T47D (cell line): ENCODE results near the gene TREM2.

Source experiments
- DNase-seq, 2 experiments: peaks; one replicate each; pipeline versions ENCODE4 v3.0.0 to v3.0.0-alpha.2; 2011 to 2012; ENCODE audit warnings: low read depth in 1 of 2, low spot score in 1 of 2
- JUND ChIP-seq: IDR thresholded peaks from 2 replicates; pipeline ENCODE4 v1.6.1; 2012; ENCODE audit warnings: low read depth
- in situ Hi-C: cut with HindIII; loops from 2 replicates; pipeline ENCODE4 v1.10.0; 2016; ENCODE audit warnings: low sequenced_read_pairs, low pct_unique_long_range_greater_than_20kb

The TREM2 gene

GRCh38 chr6:41159415-41160082 lies 3.4 kb downstream of the TREM2 start:
- in situ Hi-C loops = no loop called here
- TF ChIP-seq JUND = no peak
- DNase-seq = no peak

- no peak for DNase-seq
- in situ Hi-C loops = no loop called here
- TF ChIP-seq JUND = no peak
Measured at GRCh38 chr6:41157323-41157722, 5.6 kb downstream of the TREM2 start.

GRCh38 chr6:41156771-41157170 lies 6.1 kb downstream of the TREM2 start:
- in situ Hi-C loops = no loop called here
- TF ChIP-seq JUND = no peak
- DNase-seq = no peak

DNA sequence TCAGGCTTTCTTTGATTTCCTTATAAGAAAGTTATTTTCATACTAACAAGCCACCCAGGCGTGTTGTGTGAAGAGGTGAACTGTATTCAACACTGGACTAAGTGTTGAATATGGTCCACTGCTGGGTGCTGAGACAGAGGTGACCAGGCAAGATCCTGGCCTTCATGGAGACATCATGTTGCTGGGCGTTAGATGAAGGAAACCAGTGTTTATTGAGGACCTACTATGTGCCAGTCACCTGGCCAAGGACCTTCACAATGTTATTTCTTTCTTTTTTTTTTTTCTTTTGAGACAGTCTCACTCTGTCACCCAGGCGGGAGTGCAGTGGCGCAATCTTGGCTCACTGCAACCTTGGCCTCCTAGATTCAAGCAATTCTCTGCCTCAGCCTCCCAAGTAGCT lies 6.9 kb downstream of the TREM2 start:
- no peak for DNase-seq
- in situ Hi-C loops = no loop called here
- TF ChIP-seq JUND = no peak

DNA sequence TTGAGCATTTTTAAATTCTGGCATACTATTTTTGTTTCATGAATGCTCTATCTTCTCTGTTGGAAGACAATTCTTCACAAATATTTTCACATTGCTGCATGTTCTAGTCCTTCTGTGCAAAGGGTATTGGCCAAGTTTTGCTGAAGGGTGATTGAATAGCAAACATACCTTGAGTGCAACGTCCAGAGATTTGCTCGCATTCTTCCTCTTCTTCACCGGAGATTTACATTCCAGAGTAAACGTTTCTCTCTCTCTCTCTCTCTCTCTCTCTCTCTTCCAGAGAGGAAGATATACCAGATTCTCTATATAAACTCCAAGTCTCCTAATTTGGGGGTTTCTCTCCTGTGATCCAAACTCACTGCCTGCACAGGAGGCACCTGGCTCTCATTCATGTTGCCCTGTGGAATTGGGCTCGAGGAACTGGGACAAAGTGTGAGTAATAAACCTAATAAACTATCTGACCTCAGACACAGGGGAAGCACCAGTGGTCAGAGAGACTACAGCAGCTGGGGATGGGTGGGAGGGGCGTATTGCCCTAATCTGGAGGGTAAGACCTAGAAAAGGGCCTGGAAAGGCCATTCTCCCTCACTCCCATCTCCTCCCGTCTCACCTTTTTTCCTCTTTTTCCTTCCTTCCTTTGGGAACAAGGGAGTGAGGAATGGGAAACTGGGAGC lies 7.6 kb downstream of the TREM2 start:
- no peak for TF ChIP-seq JUND
- DNase-seq = peak in 1 of 2 experiments; percentile 10
- in situ Hi-C loops = no loop called here

DNA sequence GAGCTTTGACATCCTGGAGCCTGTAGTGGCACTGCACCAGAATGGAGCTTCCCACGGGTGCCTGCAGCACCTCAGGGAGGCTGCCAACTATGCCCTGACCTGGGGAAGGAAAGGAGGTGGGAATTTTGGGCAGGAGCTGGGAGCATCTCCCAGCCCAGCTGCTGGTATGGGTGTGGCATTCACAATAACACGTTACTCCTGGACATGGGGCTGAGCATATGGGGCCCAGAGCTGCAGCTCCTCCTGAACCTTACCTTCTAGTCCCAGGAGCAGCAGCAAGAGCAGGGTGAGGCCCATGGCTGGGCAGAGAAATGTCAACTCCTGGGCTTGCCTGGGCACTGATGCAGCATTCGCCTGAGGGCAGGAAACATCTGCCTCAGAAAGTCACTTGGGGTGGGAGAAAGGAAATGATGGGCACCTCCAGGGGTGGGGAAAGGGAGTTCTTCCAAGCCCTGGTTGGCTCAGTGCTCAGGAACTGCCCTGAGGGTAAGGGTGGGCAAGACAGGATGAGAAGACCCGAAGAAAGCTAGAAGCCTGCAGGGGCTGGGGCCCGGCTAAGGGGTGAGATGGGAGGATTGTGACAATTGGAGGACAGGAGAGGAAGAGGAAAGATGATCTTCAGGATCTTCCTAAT lies 8.8 kb downstream of the TREM2 start, which contains the start of gene TREML1:
TREML1 (minus strand) TSS at position 356 of the 634 bp plus-strand sequence; CDS start at position 297, 59 bp downstream.
- in situ Hi-C loops = no loop called here
- TF ChIP-seq JUND = no peak
- DNase-seq = no peak

- in situ Hi-C loops = no loop called here
- TF ChIP-seq JUND = no peak
- DNase-seq = no peak
Measured at GRCh38 chr6:41153451-41153850, 9.5 kb downstream of the TREM2 start.

DNA sequence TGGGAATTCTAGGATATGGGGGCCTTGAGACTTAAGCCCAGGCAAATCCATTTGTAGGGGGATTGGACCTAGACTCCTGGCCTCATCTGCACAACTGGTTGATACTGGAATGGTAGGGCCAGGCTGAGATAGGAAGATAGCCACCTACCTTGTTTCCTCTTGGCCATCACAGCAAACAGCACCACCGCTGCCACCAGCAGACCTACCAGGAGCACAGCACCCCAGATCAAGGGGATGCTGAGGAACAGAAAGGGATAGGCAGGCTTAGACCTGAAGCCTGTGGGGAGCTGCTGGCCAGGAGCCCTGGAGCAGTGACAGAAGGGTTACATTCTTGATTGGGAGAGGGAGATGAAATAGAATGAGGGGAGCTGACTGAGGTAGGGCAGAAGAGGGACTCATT lies 12.2 kb downstream of the TREM2 start:
- no peak for TF ChIP-seq JUND
- in situ Hi-C loops = no loop called here
- DNase-seq = no peak

DNA sequence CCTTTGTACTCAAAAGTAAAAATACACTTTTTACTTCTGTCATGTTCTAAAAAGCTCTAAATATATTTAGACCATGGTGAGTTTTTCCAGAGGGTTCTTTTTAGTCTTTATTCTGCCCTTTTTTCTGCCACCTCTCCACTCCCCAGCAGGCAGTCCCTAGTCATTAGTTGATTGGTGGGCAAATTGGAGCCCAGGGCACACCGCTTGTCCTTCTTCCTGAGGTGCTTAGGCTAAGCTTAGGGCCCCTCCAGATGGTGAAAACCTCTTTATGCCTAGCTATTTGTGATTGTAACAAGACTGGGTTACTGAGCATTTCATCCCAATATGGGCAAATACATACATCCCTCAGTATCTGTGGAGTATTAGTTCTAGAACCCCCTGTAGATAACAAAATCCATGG lies 15.0 kb downstream of the TREM2 start:
- in situ Hi-C loops = no loop called here
- TF ChIP-seq JUND = no peak
- DNase-seq = no peak

GRCh38 chr6:41136911-41137310 lies 26.0 kb downstream of the TREM2 start:
- in situ Hi-C loops = no loop called here
- no peak for TF ChIP-seq JUND
- DNase-seq = no peak

GRCh38 chr6:41135062-41135832 lies 27.7 kb downstream of the TREM2 start:
- no peak for DNase-seq
- no peak for TF ChIP-seq JUND
- in situ Hi-C loops = no loop called here

GRCh38 chr6:41132254-41132653 lies 30.7 kb downstream of the TREM2 start:
- in situ Hi-C loops = no loop called here
- no peak for TF ChIP-seq JUND
- peak in 1 of 2 experiments; percentile 19 for DNase-seq
